GM12878 (cell line): Measurements from ENCODE around the gene C5orf46. TPM values are rescaled to one million over a fixed set of nuclear protein-coding genes. Genes with fewer than 3 reads are reported as not detected.

Experiments
- ATAC-seq: fragments of 200-7000 bp; cut with Tn5 transposase; 3 replicates; pipeline ENCODE4 v1.9.1; 2020; ENCODE audit warnings: mild to moderate bottlenecking, moderate library complexity
- BruUV-seq: library from RNA; stranded (reverse); fragments of 400-500 nt; replicated peaks from 2 replicates; lab custom pipeline; 2021; lab: Mats Ljungman, UMichigan
- CTCF ChIA-PET: fragments of 300-600 bp; sonication (Branson Sonifier 250); formaldehyde crosslinking; extraction: SDS; loops from one replicate; lab custom pipeline; 2021; ENCODE audit warnings: inconsistent platforms; lab: Yijun Ruan, JAX
- POLR2A ChIA-PET: fragments of 350-600 bp; formaldehyde crosslinking; extraction: SDS; loops from one replicate; lab custom pipeline; 2021; ENCODE audit warnings: inconsistent platforms; lab: Charles Lee
- RAD21 ChIA-PET: fragments of 300-600 bp; sonication (Branson Sonifier 250); formaldehyde crosslinking; loops from one replicate; lab custom pipeline; 2023; ENCODE audit warnings: antibody characterized with exemption; ENCODE audit not compliant: unreplicated experiment; lab: Charles Lee
- SMC1A ChIA-PET: fragments of 300-600 bp; sonication (Branson Sonifier 250); formaldehyde crosslinking; loops from one replicate; lab custom pipeline; 2023; ENCODE audit not compliant: unreplicated experiment, uncharacterized antibody; lab: Charles Lee
- DNase-seq: peaks from one replicate; pipeline ENCODE4 v3.0.0-alpha.2; 2011; ENCODE audit warnings: low read depth, low spot score
- FAIRE-seq: peaks from 3 replicates; lab custom pipeline; 2011; peaks lifted over from hg19 to GRCh38; lab: Jason Lieb, UNC
- H2AFZ ChIP-seq: 2 replicates; pipeline ENCODE4 v1.6.0; 2011; ENCODE audit warnings: low read depth, low read length, control low read depth; ENCODE audit not compliant: control insufficient read depth
- H3K27ac ChIP-seq: 2 replicates; pipeline ENCODE4 v1.5.1; 2011; ENCODE audit warnings: control low read depth; ENCODE audit not compliant: control insufficient read depth, insufficient read depth
- H3K27me3 ChIP-seq, 2 experiments: replicated peaks in 1 of 2; 2 replicates each; pipeline versions ENCODE4 v1.6.0 to v1.6.1; 2011; ENCODE audit warnings: low read length in 1 of 2; ENCODE audit not compliant: control insufficient read depth in 2 of 2, insufficient read depth in 2 of 2
- H3K36me3 ChIP-seq, 2 experiments: 2 replicates each; pipeline ENCODE4 v1.5.1; 2011; ENCODE audit warnings: low read length in 1 of 2; ENCODE audit not compliant: control insufficient read depth in 2 of 2, insufficient read depth in 2 of 2
- H3K4me1 ChIP-seq: 2 replicates; pipeline ENCODE4 v1.6.1; 2011; ENCODE audit warnings: mild to moderate bottlenecking, low read length, moderate library complexity, mixed read lengths; ENCODE audit not compliant: control insufficient read depth, insufficient read depth
- H3K4me2 ChIP-seq: 2 replicates; pipeline ENCODE4 v1.6.0; 2011; ENCODE audit warnings: control low read depth; ENCODE audit not compliant: control insufficient read depth, insufficient read depth
- H3K4me3 ChIP-seq: fragments of 200-600 bp; sonication (generic); 2 replicates; pipeline ENCODE4 v1.5.1; 2016
- H3K79me2 ChIP-seq: 2 replicates; pipeline ENCODE4 v1.6.0; 2011; ENCODE audit warnings: low read length; ENCODE audit not compliant: control insufficient read depth, insufficient read depth
- H3K9ac ChIP-seq: 2 replicates; pipeline ENCODE4 v1.8.0; 2011; ENCODE audit warnings: low read length, control low read depth, mixed read lengths; ENCODE audit not compliant: control insufficient read depth, insufficient read depth
- H3K9me3 ChIP-seq: replicated peaks from 3 replicates; pipeline ENCODE4 v1.5.1; 2011; ENCODE audit warnings: mild to moderate bottlenecking, low read length; ENCODE audit not compliant: control insufficient read depth, insufficient read depth
- H4K20me1 ChIP-seq: 2 replicates; pipeline ENCODE4 v1.6.0; 2011; ENCODE audit not compliant: control insufficient read depth, insufficient read depth
- ASH2L ChIP-seq: fragments of 300-600, 200-600 bp; sonication (generic); IDR thresholded peaks from 2 replicates; pipeline ENCODE4 v1.6.1; 2017; ENCODE audit warnings: low read depth, mild to moderate bottlenecking, borderline replicate concordance
- EGR1 ChIP-seq, 2 experiments: IDR thresholded peaks; 1 replicate in 1 of 2; 2 replicates in 1 of 2; pipeline ENCODE4 v1.6.1; 2011 to 2012; ENCODE audit warnings: low read depth in 2 of 2, low read length in 2 of 2, borderline replicate concordance in 1 of 2, mild to moderate bottlenecking in 1 of 2, moderate library complexity in 1 of 2
- IKZF1 ChIP-seq: fragments of 450-650 bp; conservative IDR thresholded peaks from 2 replicates; pipeline ENCODE4 v1.6.1; 2017; ENCODE audit warnings: antibody characterized with exemption, mild to moderate bottlenecking
- IKZF2 ChIP-seq, 2 experiments: fragments of 450-650 bp; IDR thresholded peaks; 2 replicates each; pipeline ENCODE4 v1.6.1; 2017; ENCODE audit warnings: mild to moderate bottlenecking in 2 of 2, moderate library complexity in 2 of 2
- KLF5 ChIP-seq: fragments of 450-650 bp; IDR thresholded peaks from 2 replicates; pipeline ENCODE4 v1.6.1; 2014; ENCODE audit warnings: mild to moderate bottlenecking; ENCODE audit not compliant: partially characterized antibody
- MTA3 ChIP-seq: IDR thresholded peaks from 2 replicates; pipeline ENCODE4 v1.6.1; 2012; ENCODE audit warnings: low read length, inconsistent platforms, borderline replicate concordance
- NFIC ChIP-seq: IDR thresholded peaks from 2 replicates; pipeline ENCODE4 v1.6.1; 2012; ENCODE audit warnings: low read depth, mild to moderate bottlenecking, inconsistent platforms, low read length, moderate library complexity
- NFYB ChIP-seq: IDR thresholded peaks from 2 replicates; pipeline ENCODE4 v1.6.1; 2011; ENCODE audit warnings: low read depth, mild to moderate bottlenecking, low read length, improper control_type of control experiment, moderate library complexity; ENCODE audit not compliant: insufficient read depth
- PAX8 ChIP-seq: fragments of 450-650 bp; IDR thresholded peaks from 2 replicates; pipeline ENCODE4 v1.6.1; 2017; ENCODE audit warnings: mild to moderate bottlenecking, moderate library complexity
- RAD51 ChIP-seq: fragments of 450-650 bp; IDR thresholded peaks from 2 replicates; pipeline ENCODE4 v1.6.1; 2016; ENCODE audit warnings: moderate library complexity, mild to moderate bottlenecking, inconsistent platforms
- STAT1 ChIP-seq: fragments of 450-650 bp; conservative IDR thresholded peaks from 2 replicates; pipeline ENCODE4 v1.6.1; 2014; ENCODE audit warnings: antibody characterized with exemption, mild to moderate bottlenecking
- ZNF24 ChIP-seq: fragments of 450-650 bp; IDR thresholded peaks from 2 replicates; pipeline ENCODE4 v1.6.1; 2017; ENCODE audit warnings: antibody characterized with exemption, mild to moderate bottlenecking
- WGBS: methylation state at CpG from one replicate; pipeline ENCODE4 v1.1.6; 2016; ENCODE audit warnings: low lambda C conversion rate; ENCODE audit not compliant: insufficient replicate concordance, insufficient coverage; ENCODE audit errors: missing lambda C conversion rate; 5-methylcytosine and 5-hydroxymethylcytosine counted together
- in situ Hi-C: fragments of 300-500 bp; cut with MboI; formaldehyde crosslinking; loops from 9 replicates; pipeline ENCODE4 v1.14.3; 2018; ENCODE audit warnings: mixed read lengths
- intact Hi-C: fragments of 100-400 bp; cut with micrococcal nuclease; formaldehyde crosslinking; loops from one replicate; pipeline ENCODE4 v1.14.2; 2022; ENCODE audit not compliant: unreplicated experiment
- polyA plus RNA-seq, 11 experiments: library from polyadenylated mRNA; depleted of rRNA in 4 of 11; unstranded in 6 of 11; stranded (reverse) in 5 of 11; fragments of >200 nt; fragmentation: Nextera tagmentation in 4 of 11; fragmentation: Illumina TruSeq in 1 of 11; extraction: Ambion mirVana in 4 of 11; extraction: Trizol in 1 of 11; gene quantifications; 1 replicate in 1 of 11; 2 replicates in 10 of 11; pipeline versions ENCODE4 v1.2.1 to v1.2.3, GENCODE V29; 2011 to 2016; ENCODE audit warnings: inconsistent platforms in 2 of 11, missing spikeins in 2 of 11, low read depth in 1 of 11
- total RNA-seq, 4 experiments: library from RNA; depleted of rRNA in 3 of 4; stranded (reverse); fragments of >200 nt in 3 of 4; fragmentation: Illumina TruSeq in 1 of 4; extraction: Trizol in 1 of 4; gene quantifications; 2 replicates each; pipeline versions ENCODE4 v1.2.1 to v1.2.3, GENCODE V29; 2013 to 2021
- TF ChIP-seq, protein P1 (sequence below): IDR thresholded peaks from 2 replicates; pipeline ENCODE4 v1.6.1; 2012; ENCODE audit warnings: mild to moderate bottlenecking, low read depth, low read length

C5orf46 gene
- total and polyA plus RNA-seq, 10 of the 15 experiments (the other 5 are each of a cell fraction or from before 2014, with no cell fraction given) = not detected

- CTCF ChIA-PET = interaction anchor here (0.7 kb wide), 1 partner anchor 67 kb away, joined by 3 read pairs; no protein-coding TSS in a partner anchor
- H3K27me3 ChIP-seq = peaks cover 0 to 3% of the 10 kb centered on the region in 2 experiments; a peak in 1 of 4 replicates
- in situ Hi-C loops = no loop called here
Observed at GRCh38 chr5:147879784-147880183, 26.6 kb downstream of the C5orf46 start.

DNA sequence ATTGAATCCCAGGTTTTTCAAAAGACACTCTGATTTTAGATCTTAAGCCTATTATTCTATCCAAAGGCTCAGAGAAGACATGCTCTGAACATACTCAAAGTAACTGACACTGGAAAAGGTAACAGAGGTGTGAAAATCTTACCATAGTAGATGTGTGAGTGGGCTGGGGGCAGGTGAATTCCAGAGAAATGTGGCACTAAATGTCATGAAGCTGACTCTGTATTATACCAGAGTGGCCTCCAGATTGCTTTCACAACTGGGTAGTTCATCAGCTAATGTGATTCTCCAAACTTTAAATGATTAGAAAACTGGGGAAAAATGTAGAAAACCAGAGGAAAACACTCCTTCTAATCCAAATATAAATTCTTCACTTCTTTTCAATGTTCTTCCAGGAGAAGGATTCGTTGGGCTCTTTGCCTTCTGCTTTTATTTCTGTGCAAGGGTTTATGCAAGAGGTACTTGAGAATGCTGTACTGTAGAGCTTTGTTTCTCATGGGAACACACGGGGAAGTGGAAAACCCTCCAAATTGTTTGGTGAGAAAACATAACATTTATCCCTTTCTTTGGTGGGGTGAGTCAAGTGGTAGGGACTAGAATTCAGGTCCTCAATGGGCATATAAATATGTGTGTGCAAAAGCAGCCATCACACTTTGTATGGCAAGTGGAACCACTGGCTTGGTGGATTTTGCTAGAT lies 28.1 kb downstream of the C5orf46 start, which contains the start of gene SCGB3A2:
Gene SCGB3A2, plus strand, starts transcription at position 646 of the 694 bp plus-strand sequence. CDS start 93 bp downstream, outside the sequence.
- Histone ChIP-seq H3K4me3 (no peak within 1 kb of the TSS), H3K79me2 (no peaks in the 10 kb centered on the region), H4K20me1 (no peaks in the 10 kb centered on the region), H3K36me3 (no peaks in the 10 kb centered on the region), H3K4me1 (no peaks in the 10 kb centered on the region), H3K27me3 (peaks cover 0 to 3% of the 10 kb centered on the region in 2 experiments; a peak in 1 of 4 replicates), H3K9me3 (no peaks in the 10 kb centered on the region), H2AFZ (no peak within 1 kb of the TSS), H3K9ac (no peak within 1 kb of the TSS), H3K4me2 (no peak within 1 kb of the TSS), H3K27ac (no peak within 1 kb of the TSS)
- ChIA-PET CTCF (no interaction called here), SMC1A (interaction anchor here (0.8 kb wide), 1 partner anchor 20 kb away, joined by 3 read pairs; no protein-coding TSS in a partner anchor), POLR2A (no interaction called here), RAD21 (no interaction called here)
- in situ Hi-C loops (no loop called here), intact Hi-C loops (no loop called here)
- no peak for ATAC-seq
- no peak for DNase-seq
- WGBS = 12% methylated on average over 2 of the region's 2 CpGs
- no TSS peak for BruUV-seq
- no peak for FAIRE-seq
- TF ChIP-seq ASH2L (no peak), PAX8 (no peak), EGR1 (IDR thresholded peaks at IDR 0.05; ENCODE audit: borderline replicate concordance in 1 of 2, low read depth in 2 of 2, low read length in 2 of 2) (no peak), NFIC (no peak), ZNF24 (no peak), NFYB (no peak), IKZF1 (no peak), STAT1 (no peak), IKZF2 (IDR thresholded peaks at IDR 0.05) (no peak), KLF5 (no peak), MTA3 (no peak)
- TF ChIP-seq, protein P1, sequence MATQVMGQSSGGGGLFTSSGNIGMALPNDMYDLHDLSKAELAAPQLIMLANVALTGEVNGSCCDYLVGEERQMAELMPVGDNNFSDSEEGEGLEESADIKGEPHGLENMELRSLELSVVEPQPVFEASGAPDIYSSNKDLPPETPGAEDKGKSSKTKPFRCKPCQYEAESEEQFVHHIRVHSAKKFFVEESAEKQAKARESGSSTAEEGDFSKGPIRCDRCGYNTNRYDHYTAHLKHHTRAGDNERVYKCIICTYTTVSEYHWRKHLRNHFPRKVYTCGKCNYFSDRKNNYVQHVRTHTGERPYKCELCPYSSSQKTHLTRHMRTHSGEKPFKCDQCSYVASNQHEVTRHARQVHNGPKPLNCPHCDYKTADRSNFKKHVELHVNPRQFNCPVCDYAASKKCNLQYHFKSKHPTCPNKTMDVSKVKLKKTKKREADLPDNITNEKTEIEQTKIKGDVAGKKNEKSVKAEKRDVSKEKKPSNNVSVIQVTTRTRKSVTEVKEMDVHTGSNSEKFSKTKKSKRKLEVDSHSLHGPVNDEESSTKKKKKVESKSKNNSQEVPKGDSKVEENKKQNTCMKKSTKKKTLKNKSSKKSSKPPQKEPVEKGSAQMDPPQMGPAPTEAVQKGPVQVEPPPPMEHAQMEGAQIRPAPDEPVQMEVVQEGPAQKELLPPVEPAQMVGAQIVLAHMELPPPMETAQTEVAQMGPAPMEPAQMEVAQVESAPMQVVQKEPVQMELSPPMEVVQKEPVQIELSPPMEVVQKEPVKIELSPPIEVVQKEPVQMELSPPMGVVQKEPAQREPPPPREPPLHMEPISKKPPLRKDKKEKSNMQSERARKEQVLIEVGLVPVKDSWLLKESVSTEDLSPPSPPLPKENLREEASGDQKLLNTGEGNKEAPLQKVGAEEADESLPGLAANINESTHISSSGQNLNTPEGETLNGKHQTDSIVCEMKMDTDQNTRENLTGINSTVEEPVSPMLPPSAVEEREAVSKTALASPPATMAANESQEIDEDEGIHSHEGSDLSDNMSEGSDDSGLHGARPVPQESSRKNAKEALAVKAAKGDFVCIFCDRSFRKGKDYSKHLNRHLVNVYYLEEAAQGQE = no peak

More at GRCh38 chr5:147879784-147880183, 26.6 kb downstream of the C5orf46 start:
- ChIA-PET RAD21 (no interaction called here), SMC1A (no interaction called here), POLR2A (no interaction called here)
- Histone ChIP-seq H3K36me3 (no peaks in the 10 kb centered on the region), H3K4me2 (no peak overlapping the region), H3K9ac (no peak overlapping the region), H3K27ac (no peak overlapping the region), H3K4me3 (no peak overlapping the region), H3K4me1 (no peaks in the 10 kb centered on the region), H3K9me3 (no peaks in the 10 kb centered on the region), H2AFZ (no peak overlapping the region), H3K79me2 (no peaks in the 10 kb centered on the region), H4K20me1 (no peaks in the 10 kb centered on the region)
- intact Hi-C loops = no loop called here
- FAIRE-seq (no peak), DNase-seq (no peak), ATAC-seq (no peak)
- no TSS peak for BruUV-seq
- TF ChIP-seq RAD51 = no peak
- WGBS = 45% methylated on average over 3 of the region's 3 CpGs
